Body of pancreas (tissue), 4 donors: Measurements from ENCODE around the gene BICRA. TPM values are rescaled to one million over a fixed set of nuclear protein-coding genes. Genes with fewer than 3 reads are reported as not detected.
A peak's percentile ranks its signal among the peaks of the same experiment; 100 is the strongest.
"Not testable (repeated sequence)": the region's sequence is repeated elsewhere in the genome, so short reads cannot be mapped to it uniquely, and the experiment has no call there.

ENCODE experiments used
- ATAC-seq: fragments of 150-250 bp; one replicate; pipeline ENCODE4 v1.9.1; 2016
- DNase-seq, 4 donors: peaks; one replicate each; pipeline ENCODE4 v3.0.0-alpha.2; 2019
- H3K27ac ChIP-seq, 4 donors: fragments of 200-600 bp; sonication (generic); 1 replicate in 3 of 4; 2 replicates in 1 of 4; pipeline versions ENCODE4 v1.5.1 to v1.6.1; 2016 to 2019; ENCODE audit warnings: mild to moderate bottlenecking in 1 of 4, mixed read lengths in 1 of 4, moderate library complexity in 1 of 4
- H3K27me3 ChIP-seq, 2 donors: fragments of 200-600 bp; sonication (generic); one replicate each; pipeline ENCODE4 v1.6.0; 2016; ENCODE audit warnings: mild to moderate bottlenecking in 1 of 2
- H3K36me3 ChIP-seq, 2 donors: fragments of 200-600 bp; sonication (generic); replicated peaks in 1 of 2; 2 replicates each; pipeline ENCODE4 v1.5.1; 2016; ENCODE audit warnings: low read depth in 2 of 2; ENCODE audit not compliant: insufficient read depth in 1 of 2
- H3K4me1 ChIP-seq: fragments of 200-600 bp; sonication (generic); one replicate; pipeline ENCODE4 v1.6.0; 2016
- H3K4me3 ChIP-seq, 2 donors: fragments of 200-600 bp; sonication (generic); 1 replicate in 1 of 2; 2 replicates in 1 of 2; pipeline ENCODE4 v1.5.1; 2016 to 2019
- H3K9me3 ChIP-seq, 3 donors: fragments of 200-600 bp; sonication (generic); 1 replicate in 2 of 3; 2 replicates in 1 of 3; pipeline ENCODE4 v1.5.1; 2016
- CTCF ChIP-seq, 7 experiments: fragments of 450-650 bp in 4 of 7; fragments of 200-600 bp in 3 of 7; sonication (generic) in 3 of 7; IDR thresholded peaks; one replicate each; pipeline ENCODE4 v1.5.1; 2016 to 2019; ENCODE audit warnings: antibody characterized with exemption in 7 of 7
- POLR2A ChIP-seq, 3 donors: fragments of 450-650 bp; IDR thresholded peaks; one replicate each; pipeline ENCODE4 v1.6.1; 2016; ENCODE audit warnings: antibody characterized with exemption in 3 of 3, mild to moderate bottlenecking in 2 of 3
- WGBS, 2 donors: methylation state at CpG; one replicate each; pipeline ENCODE4 v1.1.5; 2017; 5-methylcytosine and 5-hydroxymethylcytosine counted together
- intact Hi-C: fragments of 100-400 bp; cut with DNase I; formaldehyde crosslinking; loops from one replicate; pipeline ENCODE4 v1.15.1; 2023
- total RNA-seq, 2 donors: library from RNA; depleted of rRNA; stranded (reverse); fragments of >200 nt; gene quantifications; one replicate each; pipeline ENCODE4 v1.1.0, GENCODE V29; 2016

Gene BICRA
- total RNA-seq, 2 donors from 2014 or later, result 2.6 to 26.4 TPM

DNA sequence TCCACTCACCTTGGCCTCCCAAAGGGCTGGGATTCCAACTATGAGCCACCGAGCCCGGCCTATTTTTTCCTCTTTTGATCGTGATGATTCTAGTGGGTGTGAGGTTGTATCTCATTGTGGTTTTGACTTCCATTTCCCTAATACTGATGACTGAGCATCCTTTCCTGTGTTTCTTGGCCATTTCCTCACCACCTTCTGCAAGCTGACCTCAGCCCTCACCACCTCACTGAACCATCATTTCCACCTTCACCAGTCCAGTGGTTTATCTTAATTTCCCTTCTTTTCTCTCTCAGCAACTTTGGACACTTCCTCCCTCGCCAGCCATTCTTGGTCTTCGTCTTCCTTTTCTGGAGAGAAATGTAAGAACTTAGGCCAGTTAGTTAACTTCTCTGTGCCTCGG is 13.0 kb upstream of the BICRA start:
- DNase-seq, result no peak
- TF ChIP-seq POLR2A (IDR thresholded peaks at IDR 0.05), result no peak
- no peak for TF ChIP-seq CTCF (IDR thresholded peaks at IDR 0.05)
- WGBS, 2 donors, result 69 to 83% methylated on average over 6 of the region's 6 CpGs
- H3K27ac ChIP-seq, result no peak overlapping the region
- intact Hi-C loops, result no loop called here
- H3K27me3 ChIP-seq, result no peaks in the 10 kb centered on the region
- ATAC-seq, result no peak
- peaks cover 9% of the 10 kb centered on the region for H3K4me1 ChIP-seq
- no peaks in the 10 kb centered on the region for H3K9me3 ChIP-seq
- no peak overlapping the region for H3K4me3 ChIP-seq
- H3K36me3 ChIP-seq, result no peaks in the 10 kb centered on the region

DNA sequence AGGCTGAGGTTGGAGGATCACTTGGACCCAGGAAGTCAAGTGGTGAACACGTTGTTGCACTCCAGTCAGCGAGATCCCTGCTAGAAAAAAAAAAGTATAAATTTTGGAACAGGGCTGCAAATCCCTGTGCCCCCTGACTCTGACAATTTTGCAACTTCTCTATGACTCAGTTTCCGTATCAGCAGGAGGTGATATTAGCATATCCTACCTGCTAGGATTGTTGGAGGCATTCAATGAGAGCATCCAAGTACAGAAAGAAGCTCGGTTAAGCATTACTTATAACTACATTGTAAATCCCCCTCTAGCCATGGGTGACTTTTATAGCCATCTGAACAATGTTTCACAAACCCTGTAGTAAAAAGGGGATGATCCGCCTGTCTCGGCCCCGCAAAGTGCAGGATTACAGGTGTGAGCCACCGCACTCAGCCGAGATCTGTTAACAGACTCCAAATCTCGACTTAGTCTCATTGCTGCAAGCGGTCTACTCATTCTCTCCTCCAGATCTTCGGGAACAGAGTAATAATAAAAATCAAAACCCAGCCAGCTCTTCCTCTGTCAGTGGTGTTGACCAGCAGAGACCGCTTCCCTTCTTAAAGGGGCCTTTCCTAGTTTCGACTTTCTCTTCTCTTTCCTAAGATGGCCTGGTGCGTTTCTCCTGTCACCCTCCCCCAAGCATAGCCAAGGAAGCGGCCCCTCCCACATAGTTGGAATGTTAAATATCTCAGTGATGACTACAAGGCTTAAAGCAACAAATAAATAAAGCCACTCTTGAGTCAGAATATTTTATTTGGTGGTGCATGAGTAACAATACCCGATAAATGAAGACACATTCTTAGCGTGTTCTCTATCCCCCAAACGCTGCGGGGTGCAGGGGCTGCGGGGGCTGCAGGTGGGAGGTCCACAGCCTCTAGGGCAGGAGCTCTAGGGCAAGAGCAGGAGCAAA is 10.3 kb upstream of the BICRA start:
- H3K27ac ChIP-seq, result peak overlapping the region in 3 of 4 donors; percentile 2 to 21 (median 3)
- TF ChIP-seq POLR2A (IDR thresholded peaks at IDR 0.05), result no peak
- no peak for TF ChIP-seq CTCF (IDR thresholded peaks at IDR 0.05)
- no peaks in the 10 kb centered on the region for H3K9me3 ChIP-seq
- WGBS, 2 donors, result 29 to 32% methylated on average over 14 to 21 of the region's 21 CpGs
- ATAC-seq, result no peak
- peaks cover 18% of the 10 kb centered on the region for H3K4me1 ChIP-seq
- H3K4me3 ChIP-seq, result no peak overlapping the region
- intact Hi-C loops, result no loop called here
- no peaks in the 10 kb centered on the region for H3K36me3 ChIP-seq
- peak; percentile 18 to 59 (median 35) for DNase-seq
- no peaks in the 10 kb centered on the region for H3K27me3 ChIP-seq

GRCh38 chr19:47599671-47600245 is 9.2 kb upstream of the BICRA start:
- H3K9me3 ChIP-seq, H3K4me3 ChIP-seq, H3K36me3 ChIP-seq, H3K27me3 ChIP-seq, DNase-seq, ATAC-seq, intact Hi-C loops: not testable (repeated sequence)
- WGBS, 2 donors, result 26 to 40% methylated on average over 25 of the region's 25 CpGs
- Histone ChIP-seq H3K4me1 (peaks cover 18% of the 10 kb centered on the region), H3K27ac (peak overlapping the region in 2 of 4 donors; percentile 87 to 89)

DNA sequence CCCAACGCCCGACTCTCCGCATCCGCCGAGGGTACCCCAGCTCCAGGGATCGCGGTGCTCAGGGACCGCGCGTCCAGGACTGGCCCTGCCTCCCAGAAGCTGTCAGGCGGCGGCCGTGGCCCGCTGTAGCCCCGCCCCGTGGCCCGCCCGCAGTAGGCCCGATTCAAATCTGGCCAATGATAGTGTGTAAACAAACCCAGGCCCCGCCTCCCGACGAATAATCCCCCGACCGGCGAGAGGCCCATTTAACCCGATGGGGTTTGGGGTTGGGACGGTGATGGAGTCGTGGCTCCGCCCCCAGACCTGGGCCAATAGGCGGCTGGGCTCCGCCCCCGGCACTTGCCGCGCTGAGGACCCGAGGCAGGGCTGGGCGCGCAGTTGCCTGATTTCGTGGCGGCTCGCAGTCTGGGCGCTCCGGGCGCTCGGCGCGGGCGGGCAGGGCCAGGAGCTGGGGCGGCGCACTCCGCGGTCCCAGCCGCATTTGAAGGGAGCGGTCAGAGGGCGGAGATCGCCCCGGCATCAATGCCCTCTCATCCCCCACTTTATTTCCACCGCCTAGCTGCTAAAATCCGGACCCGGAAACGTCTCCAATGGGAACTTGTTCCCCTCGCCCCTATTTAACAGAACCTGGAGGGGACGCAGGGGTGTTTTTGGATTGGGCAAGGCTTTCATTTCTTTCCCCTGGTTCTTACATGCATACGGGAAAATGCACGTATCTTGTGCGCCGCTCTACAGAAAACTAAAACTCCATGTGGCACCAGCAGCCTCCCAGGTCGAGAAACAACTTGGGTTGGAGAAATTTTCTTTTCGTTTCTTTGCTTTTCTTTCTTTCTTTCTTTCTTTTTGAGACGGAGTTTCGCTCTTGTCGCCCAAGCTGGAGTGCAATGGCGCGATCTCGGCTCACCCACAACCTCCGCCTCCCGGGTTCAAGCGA is 8.4 kb upstream of the BICRA start:
- 3 to 8% methylated on average over 26 to 77 of the region's 77 CpGs for WGBS, 2 donors
- DNase-seq (peak; percentile 100), ATAC-seq (peak; percentile 97)
- peak in 2 of 7 experiments; percentile 13 to 15 for TF ChIP-seq CTCF (IDR thresholded peaks at IDR 0.05)
- TF ChIP-seq POLR2A (IDR thresholded peaks at IDR 0.05), result peak; percentile 91 to 92 (median 92)
- no peaks in the 10 kb centered on the region for H3K27me3 ChIP-seq
- peak overlapping the region; percentile 13 to 28 for H3K4me3 ChIP-seq
- no peaks in the 10 kb centered on the region for H3K36me3 ChIP-seq
- intact Hi-C loops, result no loop called here
- H3K27ac ChIP-seq, result peak overlapping the region; percentile 60 to 89 (median 85)
- no peaks in the 10 kb centered on the region for H3K9me3 ChIP-seq
- H3K4me1 ChIP-seq, result peaks cover 18% of the 10 kb centered on the region
